AG04449 (cell line): ENCODE data around the gene RNASEH2B.

ENCODE experiments used
- CTCF ChIA-PET: fragments of 350-600 bp; formaldehyde crosslinking; extraction: SDS; loops from one replicate; lab custom pipeline; 2021; ENCODE audit warnings: antibody characterized with exemption; lab: Yijun Ruan, JAX
- POLR2A ChIA-PET: fragments of 400-600, 350-600 bp; formaldehyde crosslinking; extraction: SDS; loops from one replicate; lab custom pipeline; 2020; ENCODE audit warnings: antibody characterized with exemption, inconsistent platforms; lab: Yijun Ruan, JAX
- DNase-seq: peaks from one replicate; pipeline ENCODE4 v3.0.0-alpha.2; 2010; ENCODE audit warnings: low read depth, low spot score
- H3K4me3 ChIP-seq: 2 replicates; pipeline ENCODE4 v1.5.1; 2011; ENCODE audit warnings: low read depth, mild to moderate bottlenecking, control low read depth, low read length
- TF ChIP-seq, protein P1 (sequence below): IDR thresholded peaks from one replicate; pipeline ENCODE4 v1.5.1; 2011; ENCODE audit warnings: mild to moderate bottlenecking, moderate library complexity, low read length, control low read depth, inconsistent platforms; ENCODE audit not compliant: insufficient read depth; ENCODE audit errors: missing control alignments

The RNASEH2B gene

DNA sequence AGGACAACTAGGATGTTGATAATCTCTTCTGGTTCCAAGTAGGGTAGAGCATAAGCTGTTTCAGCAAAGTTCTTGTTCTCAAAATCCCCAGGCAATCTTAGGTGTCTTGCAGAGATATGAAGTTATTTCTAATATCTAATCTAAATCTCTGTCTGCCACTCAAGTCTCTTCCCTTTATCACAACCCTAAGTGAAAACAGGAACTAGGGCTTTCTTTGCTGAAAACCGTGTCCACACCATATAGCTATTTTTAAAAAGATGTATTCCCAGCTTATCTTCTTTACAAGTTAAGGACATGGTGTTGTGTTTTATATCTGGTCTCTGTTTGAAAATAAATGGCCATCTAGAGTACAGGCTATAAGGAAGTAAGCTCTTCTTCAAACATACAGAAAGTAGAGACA lies 11.3 kb upstream of the RNASEH2B start:
- H3K4me3 ChIP-seq: no peak overlapping the region
- DNase-seq: no peak
- ChIA-PET CTCF (no interaction called here), POLR2A (no interaction called here)
- TF ChIP-seq, protein P1, sequence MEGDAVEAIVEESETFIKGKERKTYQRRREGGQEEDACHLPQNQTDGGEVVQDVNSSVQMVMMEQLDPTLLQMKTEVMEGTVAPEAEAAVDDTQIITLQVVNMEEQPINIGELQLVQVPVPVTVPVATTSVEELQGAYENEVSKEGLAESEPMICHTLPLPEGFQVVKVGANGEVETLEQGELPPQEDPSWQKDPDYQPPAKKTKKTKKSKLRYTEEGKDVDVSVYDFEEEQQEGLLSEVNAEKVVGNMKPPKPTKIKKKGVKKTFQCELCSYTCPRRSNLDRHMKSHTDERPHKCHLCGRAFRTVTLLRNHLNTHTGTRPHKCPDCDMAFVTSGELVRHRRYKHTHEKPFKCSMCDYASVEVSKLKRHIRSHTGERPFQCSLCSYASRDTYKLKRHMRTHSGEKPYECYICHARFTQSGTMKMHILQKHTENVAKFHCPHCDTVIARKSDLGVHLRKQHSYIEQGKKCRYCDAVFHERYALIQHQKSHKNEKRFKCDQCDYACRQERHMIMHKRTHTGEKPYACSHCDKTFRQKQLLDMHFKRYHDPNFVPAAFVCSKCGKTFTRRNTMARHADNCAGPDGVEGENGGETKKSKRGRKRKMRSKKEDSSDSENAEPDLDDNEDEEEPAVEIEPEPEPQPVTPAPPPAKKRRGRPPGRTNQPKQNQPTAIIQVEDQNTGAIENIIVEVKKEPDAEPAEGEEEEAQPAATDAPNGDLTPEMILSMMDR: no peak

DNA sequence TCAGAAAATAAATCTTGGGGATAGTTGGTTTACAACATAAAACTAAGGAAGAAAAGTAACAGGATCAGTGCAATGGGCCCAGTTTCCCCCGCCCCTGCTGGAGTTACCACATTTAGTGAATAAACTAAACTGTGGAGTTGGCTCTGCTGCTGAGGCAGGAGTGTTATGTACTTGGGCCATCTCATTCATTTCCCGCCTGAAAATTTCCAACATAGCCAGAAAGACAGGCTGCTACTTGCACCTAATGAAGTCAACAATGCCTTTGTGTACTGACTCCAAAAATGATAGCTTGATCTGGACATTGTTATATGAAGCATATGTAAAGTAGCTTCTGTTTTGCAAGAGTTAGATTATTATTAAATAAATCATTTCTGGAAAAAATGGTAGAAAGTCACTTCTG lies 7.9 kb upstream of the RNASEH2B start:
- DNase-seq: no peak
- ChIA-PET CTCF (interaction anchor here (1.0 to 1.3 kb wide), 3 partner anchors 8 to 101 kb away, joined by 3 to 6 read pairs (median 3); no protein-coding TSS in a partner anchor), POLR2A (no interaction called here)
- H3K4me3 ChIP-seq: no peak overlapping the region
- TF ChIP-seq, protein P1: no peak

DNA sequence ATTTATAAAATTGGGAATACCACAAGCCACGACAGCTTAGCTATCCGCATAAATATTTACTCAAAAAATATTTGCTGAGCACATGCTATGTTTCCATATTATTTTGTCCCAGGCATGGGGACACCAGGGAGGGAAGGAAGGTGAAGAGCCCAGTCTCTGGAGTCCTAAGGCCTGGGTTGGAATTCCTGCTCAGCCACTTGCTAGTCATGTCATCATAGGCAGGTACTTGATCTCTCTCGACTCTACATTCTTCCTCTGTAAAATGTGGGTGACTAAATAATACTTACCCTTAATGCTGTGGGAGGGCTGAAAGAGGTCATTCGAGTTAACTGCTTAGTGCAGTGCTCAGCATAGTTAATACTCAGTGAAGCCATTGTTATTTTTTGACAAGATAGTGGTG lies 4.3 kb upstream of the RNASEH2B start:
- no peak for DNase-seq
- POLR2A ChIA-PET: no interaction called here
- CTCF ChIA-PET: no interaction called here
- TF ChIP-seq, protein P1: no peak
- no peak overlapping the region for H3K4me3 ChIP-seq

DNA sequence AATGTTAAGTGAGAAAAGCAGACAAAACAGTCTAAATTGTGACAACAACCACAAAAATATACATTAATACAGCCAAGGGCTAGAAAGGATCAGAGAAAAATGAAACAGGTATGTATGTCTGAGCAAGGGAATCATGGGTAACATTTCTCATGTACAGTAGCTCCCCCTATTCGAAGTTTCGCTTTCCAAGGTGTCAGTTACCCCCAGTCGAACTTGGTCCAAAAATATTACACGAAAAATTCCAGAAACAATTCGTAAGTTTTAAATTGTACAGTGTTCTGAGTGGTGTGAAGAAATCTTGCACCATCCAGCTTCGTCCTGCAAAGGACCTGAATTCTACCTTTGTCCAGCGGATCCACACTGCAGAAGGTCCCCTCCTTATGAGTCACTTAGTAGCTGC lies 1.8 kb upstream of the RNASEH2B start:
- CTCF ChIA-PET: no interaction called here
- no peak overlapping the region for H3K4me3 ChIP-seq
- POLR2A ChIA-PET: no interaction called here
- TF ChIP-seq, protein P1: no peak
- no peak for DNase-seq

DNA sequence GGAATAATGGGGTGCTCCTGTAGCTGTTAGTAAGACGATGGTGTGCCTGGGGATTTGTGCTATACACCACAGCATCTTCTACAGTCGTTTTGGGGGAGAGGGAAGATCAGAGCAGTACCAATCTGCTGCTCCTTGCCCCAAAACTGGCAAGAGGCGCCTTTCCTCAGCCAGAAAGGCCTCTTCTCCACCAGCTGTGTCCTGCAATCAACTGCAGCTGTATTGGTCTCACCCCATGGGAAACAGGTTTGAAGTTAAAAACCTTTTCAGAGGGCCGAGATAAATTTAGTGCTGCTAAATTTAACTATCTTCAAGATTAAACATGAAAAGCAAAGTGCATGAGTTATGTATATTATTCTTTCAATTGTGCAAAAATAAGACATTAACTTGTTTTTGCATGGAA lies 1.2 kb upstream of the RNASEH2B start:
- TF ChIP-seq, protein P1: no peak
- no peak for DNase-seq
- POLR2A ChIA-PET: no interaction called here
- CTCF ChIA-PET: interaction anchor here (1.1 kb wide), 1 partner anchor 823 kb away, joined by 4 read pairs; no protein-coding TSS in a partner anchor
- H3K4me3 ChIP-seq: no peak overlapping the region

DNA sequence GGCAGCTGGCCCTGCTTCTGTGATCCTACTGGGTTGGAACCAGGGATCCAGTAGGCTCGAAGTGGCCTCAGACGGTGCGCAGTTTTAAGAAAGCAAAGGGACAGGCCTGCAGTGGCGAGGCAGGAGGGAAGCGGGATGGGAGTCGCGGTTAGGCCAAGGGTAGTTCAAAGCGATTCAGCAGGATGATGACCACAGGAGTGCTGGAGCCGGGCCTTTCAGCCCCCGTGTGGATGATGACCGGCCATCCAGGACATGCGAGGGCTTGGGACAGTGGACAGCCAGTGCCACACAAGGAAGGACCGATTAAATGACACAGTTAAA lies 854 bp downstream of the RNASEH2B start:
- peak overlapping the region; percentile 70 for H3K4me3 ChIP-seq
- CTCF ChIA-PET: interaction anchor here (1.1 to 5.7 kb wide), 4 partner anchors 14 to 933 kb away, joined by 3 to 52 read pairs (median 40); no protein-coding TSS in a partner anchor
- no peak for DNase-seq
- TF ChIP-seq, protein P1: no peak
- POLR2A ChIA-PET: no interaction called here
